Duodenal mucosa (tissue), 2 donors: ENCODE measurements around the gene ZBTB5.
"Not testable (repeated sequence)": the region's sequence is repeated elsewhere in the genome, so short reads cannot be mapped to it uniquely, and the experiment has no call there.

Experiments used
- H3K27ac ChIP-seq: one replicate; pipeline ENCODE4 v1.7.0; 2013; ENCODE audit warnings: low read depth, low read length
- H3K27me3 ChIP-seq, 2 donors: one replicate each; pipeline ENCODE4 v1.7.0; 2013; ENCODE audit warnings: low read length in 2 of 2, control low read depth in 1 of 2; ENCODE audit not compliant: insufficient read depth in 2 of 2, control insufficient read depth in 1 of 2
- H3K36me3 ChIP-seq, 2 donors: one replicate each; pipeline ENCODE4 v1.7.0; 2013; ENCODE audit warnings: low read length in 2 of 2, control low read depth in 1 of 2; ENCODE audit not compliant: insufficient read depth in 2 of 2, control insufficient read depth in 1 of 2
- H3K4me1 ChIP-seq, 2 donors: one replicate each; pipeline ENCODE4 v1.7.0; 2013; ENCODE audit warnings: low read length in 2 of 2, control low read depth in 1 of 2; ENCODE audit not compliant: insufficient read depth in 2 of 2, control insufficient read depth in 1 of 2
- H3K4me3 ChIP-seq, 2 donors: one replicate each; pipeline ENCODE4 v1.7.0; 2013; ENCODE audit warnings: low read length in 2 of 2, low read depth in 1 of 2
- H3K9ac ChIP-seq, 2 donors: one replicate each; pipeline ENCODE4 v1.7.0; 2013; ENCODE audit warnings: low read length in 2 of 2, low read depth in 1 of 2
- H3K9me3 ChIP-seq, 2 donors: one replicate each; pipeline ENCODE4 v1.7.0; 2013; ENCODE audit warnings: low read length in 2 of 2, control low read depth in 1 of 2; ENCODE audit not compliant: control insufficient read depth in 1 of 2

Gene ZBTB5

DNA sequence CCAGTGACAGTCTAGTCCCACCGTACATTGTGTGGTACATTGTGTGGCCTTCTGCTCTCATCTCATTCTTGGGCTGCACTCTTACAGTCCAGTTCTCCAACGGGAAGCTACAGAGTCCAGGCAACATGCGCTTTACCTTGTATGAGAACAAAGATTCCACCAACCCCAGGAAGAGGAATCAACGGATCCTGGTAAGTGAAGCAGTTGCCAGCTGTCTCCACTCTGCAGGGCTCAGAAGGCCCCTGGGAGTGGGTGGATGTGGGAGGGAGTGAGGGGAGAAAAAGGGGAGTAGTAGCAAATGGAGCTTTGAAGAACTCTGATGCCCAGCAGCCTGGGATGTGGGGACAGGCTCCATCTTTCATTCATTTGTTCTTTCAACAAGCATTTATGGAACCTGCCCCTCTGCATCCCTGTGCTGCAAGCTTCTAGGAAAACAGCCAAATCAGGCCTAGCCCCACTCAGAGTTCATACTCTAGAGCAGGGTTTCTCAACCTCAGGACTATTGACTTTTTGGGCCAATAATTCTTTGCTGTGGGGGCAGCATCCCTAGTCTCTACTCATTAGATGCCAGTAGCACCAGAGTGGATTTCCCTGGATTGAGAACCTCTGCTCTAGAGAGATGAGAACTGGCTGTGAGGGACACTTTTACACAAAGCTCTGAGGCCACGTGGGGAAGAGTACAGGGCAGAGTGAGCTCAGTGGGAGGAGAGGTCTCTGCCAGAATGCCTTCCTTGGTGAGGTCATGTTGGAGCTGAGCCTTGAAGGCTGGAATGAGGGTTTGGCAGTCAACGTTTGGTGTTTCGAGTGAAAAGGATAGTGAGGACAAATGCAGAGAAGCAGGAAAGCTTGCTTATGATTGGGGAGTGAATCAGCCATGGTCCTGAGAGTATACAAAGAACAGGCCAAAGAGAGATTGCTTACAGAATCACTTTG is 21.6 kb upstream of the ZBTB5 start:
- Histone ChIP-seq H3K9ac (peak overlapping the region; percentile 81 to 96), H3K36me3 (peaks cover 6 to 16% of the 10 kb centered on the region in 2 donors), H3K9me3 (no peaks in the 10 kb centered on the region), H3K4me3 (peak overlapping the region; percentile 87 to 97), H3K27me3 (no peaks in the 10 kb centered on the region), H3K4me1 (peaks cover 16 to 29% of the 10 kb centered on the region in 2 donors), H3K27ac (no peak overlapping the region)

DNA sequence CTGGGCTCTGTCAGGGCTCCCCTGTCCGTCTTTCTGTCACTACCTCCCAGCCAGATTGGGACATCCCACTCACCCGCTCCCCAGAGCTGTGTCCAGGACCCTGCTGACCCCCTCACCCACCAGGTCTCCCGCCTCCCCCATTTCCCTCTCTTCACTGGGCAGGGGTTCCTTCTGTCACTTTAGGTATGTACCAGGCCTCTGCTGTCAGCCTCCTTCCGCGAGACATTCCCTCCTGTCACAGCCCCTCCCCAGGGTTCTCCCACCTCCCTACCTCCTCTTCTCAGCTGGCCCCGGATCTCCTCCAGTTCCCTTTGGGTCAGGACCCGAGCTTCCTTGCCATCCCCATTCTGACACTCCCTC is 21.0 kb upstream of the ZBTB5 start:
- H3K27ac ChIP-seq, result no peak overlapping the region
- H3K9ac ChIP-seq, result peak overlapping the region; percentile 81 to 96
- H3K9me3 ChIP-seq, result no peaks in the 10 kb centered on the region
- peaks cover 0 to 5% of the 10 kb centered on the region in 2 donors for H3K27me3 ChIP-seq
- peak overlapping the region; percentile 87 to 97 for H3K4me3 ChIP-seq
- H3K36me3 ChIP-seq, result peaks cover 5 to 13% of the 10 kb centered on the region in 2 donors
- H3K4me1 ChIP-seq, result peaks cover 16 to 30% of the 10 kb centered on the region in 2 donors

DNA sequence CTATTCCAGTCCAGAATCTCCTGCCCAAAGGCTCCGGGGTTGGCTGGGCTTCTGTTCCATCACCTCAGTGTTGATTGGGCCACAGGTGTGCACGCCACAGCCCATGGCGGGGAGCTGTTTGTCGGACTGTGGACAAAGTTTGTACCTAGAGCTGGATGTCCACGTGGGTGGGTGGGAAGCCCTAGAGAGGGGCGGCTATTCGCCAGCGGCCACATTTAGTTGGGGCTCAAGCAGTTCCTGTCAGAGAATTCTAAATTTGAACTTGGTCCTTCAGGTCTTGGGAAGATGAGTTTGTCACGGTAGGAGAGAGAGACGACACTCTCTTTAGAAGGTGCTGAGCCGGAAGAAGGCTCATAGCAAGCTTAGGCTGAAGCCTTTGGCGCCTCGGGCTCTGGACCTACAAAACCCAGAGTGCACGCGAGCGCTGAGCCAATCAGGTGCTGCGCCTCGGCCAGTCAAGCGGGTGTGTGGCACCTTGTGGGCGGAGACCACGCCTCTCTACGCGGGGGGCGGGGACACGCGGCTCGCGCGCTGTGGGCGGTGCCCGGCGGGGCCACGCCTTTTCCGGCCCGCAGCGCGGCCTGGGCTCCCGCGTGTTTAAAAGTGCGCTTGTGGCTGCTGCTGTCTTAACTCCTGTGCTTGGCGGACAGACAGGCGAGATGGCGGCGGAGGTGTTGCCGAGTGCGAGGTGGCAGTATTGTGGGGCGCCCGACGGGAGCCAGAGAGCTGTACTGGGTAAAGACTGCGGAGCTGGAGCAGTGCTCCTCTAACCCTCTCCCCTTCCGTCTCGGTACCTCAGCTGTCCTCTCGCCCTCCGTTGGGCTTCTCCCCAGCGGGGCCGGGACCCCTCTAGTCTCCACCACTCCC is 20.4 kb upstream of the ZBTB5 start, which contains the start of gene POLR1E:
Gene POLR1E (plus strand): TSS at position 560 of the 867 bp plus-strand sequence. CDS start 100 bp downstream, at position 660.
- no peak within 1 kb of the TSS for H3K27ac ChIP-seq
- peaks cover 0 to 5% of the 10 kb centered on the region in 2 donors for H3K27me3 ChIP-seq
- H3K4me3 ChIP-seq, result peak within 1 kb of the TSS; percentile 87 to 97
- no peaks in the 10 kb centered on the region for H3K9me3 ChIP-seq
- H3K36me3 ChIP-seq, result peaks cover 5 to 12% of the 10 kb centered on the region in 2 donors
- H3K4me1 ChIP-seq, result peaks cover 16 to 30% of the 10 kb centered on the region in 2 donors
- H3K9ac ChIP-seq, result peak within 1 kb of the TSS; percentile 81 to 96

DNA sequence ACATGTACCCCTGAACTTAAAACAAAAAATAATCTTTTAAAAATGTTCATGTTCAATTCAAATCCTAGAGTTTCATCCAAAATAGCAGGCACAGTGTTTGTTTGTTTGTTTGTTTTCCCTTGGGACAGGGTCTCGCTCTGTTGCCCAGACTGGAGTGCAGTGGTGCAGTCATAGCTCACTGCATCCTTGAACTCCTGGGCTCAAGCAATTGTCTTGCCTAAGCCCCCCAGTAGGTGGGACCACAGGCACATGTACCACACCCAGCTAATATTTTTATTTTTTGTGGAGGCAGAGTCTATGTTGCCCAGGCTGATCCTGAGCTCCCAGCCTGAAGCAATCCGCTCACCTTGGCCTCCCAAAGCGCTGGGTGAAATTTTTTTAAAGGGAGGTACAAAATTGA is 15.5 kb upstream of the ZBTB5 start:
- H3K27me3 ChIP-seq, result peaks cover 0 to 5% of the 10 kb centered on the region in 2 donors
- H3K9ac ChIP-seq, result no peak overlapping the region
- no peak overlapping the region for H3K4me3 ChIP-seq
- H3K9me3 ChIP-seq, result no peaks in the 10 kb centered on the region
- peaks cover 0 to 14% of the 10 kb centered on the region in 2 donors for H3K4me1 ChIP-seq
- H3K36me3 ChIP-seq, result no peaks in the 10 kb centered on the region
- no peak overlapping the region for H3K27ac ChIP-seq

DNA sequence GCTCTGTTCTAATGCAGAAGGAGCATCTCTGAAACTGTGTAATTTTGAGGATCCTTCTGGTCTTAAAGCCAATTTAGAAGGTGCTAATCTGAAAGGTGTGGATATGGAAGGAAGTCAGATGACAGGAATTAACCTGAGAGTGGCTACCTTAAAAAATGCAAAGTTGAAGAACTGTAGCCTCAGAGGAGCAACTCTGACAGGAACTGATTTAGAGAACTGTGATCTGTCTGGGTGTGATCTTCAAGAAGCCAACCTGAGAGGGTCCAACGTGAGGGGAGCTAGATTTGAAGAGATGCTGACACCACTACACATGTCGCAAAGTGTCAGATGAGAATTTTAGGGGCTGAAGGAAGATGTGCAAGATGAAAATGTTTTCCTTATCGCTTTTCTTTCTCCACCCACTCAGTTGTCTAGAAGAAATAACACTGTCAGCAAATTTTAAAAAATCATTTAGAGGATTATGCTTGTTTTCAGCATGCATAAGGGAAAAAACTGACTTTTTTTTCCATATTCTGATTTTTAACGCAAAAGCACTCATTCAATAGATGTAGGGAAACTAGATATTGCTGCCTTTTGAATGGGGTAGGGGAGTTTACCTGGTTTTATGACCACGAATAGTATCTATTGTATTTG is 12.9 kb upstream of the ZBTB5 start:
- H3K27ac ChIP-seq, H3K27me3 ChIP-seq: not testable (repeated sequence)

DNA sequence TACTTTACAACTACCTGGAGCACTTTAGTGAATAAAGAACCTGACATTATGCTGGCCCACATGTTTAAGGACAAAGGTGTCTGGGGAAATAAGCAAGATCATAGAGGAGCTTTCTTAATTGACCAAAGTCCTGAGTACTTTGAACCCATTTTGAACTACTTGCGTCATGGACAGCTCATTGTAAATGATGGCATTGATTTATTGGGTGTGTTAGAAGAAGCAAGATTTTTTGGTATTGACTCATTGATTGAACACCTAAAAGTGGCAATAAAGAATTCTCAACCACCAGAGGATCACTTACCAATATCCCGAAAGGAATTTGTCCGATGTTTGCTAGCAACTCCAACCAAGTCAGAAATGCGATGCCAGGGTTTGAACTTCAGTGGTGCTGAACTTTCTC is 12.2 kb upstream of the ZBTB5 start:
- H3K4me3 ChIP-seq, H3K27ac ChIP-seq, H3K36me3 ChIP-seq, H3K9me3 ChIP-seq, H3K27me3 ChIP-seq, H3K9ac ChIP-seq, H3K4me1 ChIP-seq: not testable (repeated sequence)

More for the DNA sequence above, 12.9 kb upstream of the ZBTB5 start:
- H3K4me3 ChIP-seq, H3K9me3 ChIP-seq, H3K36me3 ChIP-seq, H3K4me1 ChIP-seq, H3K9ac ChIP-seq: not testable (repeated sequence)

DNA sequence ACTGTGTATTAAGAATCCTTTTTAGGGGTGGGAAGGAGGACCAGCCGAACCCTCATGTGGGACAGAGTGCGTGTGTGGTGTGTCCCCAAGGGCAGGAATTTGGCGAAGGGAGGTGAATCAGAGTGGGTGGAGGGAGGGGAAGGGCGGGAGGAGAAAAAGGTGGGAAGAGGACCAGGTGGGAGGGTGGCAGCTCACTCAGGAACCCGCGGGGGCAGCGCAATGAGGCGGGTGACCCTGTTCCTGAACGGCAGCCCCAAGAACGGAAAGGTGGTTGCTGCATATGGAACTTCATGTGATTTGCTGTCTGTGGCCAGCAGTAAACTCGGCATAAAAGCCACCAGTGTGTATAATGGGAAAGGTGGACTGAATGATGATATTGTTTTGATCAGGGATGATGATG is 11.7 kb upstream of the ZBTB5 start:
- Histone ChIP-seq H3K27ac (no peak overlapping the region), H3K9ac (no peak overlapping the region), H3K27me3 (peaks cover 0 to 5% of the 10 kb centered on the region in 2 donors), H3K36me3 (no peaks in the 10 kb centered on the region), H3K9me3 (no peaks in the 10 kb centered on the region), H3K4me3 (no peak overlapping the region), H3K4me1 (peaks cover 6% of the 10 kb centered on the region in 2 donors)

DNA sequence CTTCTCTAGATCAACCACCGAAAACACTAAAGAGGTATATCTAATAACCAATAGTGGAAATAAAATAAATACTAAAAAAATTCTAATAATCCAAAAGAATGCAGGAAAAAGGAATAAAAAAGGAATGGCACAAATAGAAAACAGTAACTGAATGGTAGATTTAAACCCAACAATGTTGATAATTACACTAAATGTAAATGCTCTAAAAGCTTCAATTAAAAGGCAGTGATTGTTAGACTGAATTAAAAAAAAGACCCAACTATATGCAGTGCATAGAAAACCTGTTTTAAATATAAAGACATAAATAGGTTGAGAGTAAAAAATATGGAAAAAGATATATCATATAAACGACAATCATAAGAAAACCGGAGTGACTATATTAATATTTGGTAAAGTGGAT is 9.2 kb upstream of the ZBTB5 start:
- Histone ChIP-seq H3K9ac (no peak overlapping the region), H3K4me1 (peaks cover 3 to 6% of the 10 kb centered on the region in 2 donors), H3K9me3 (no peaks in the 10 kb centered on the region), H3K27me3 (no peaks in the 10 kb centered on the region), H3K27ac (no peak overlapping the region), H3K36me3 (no peaks in the 10 kb centered on the region), H3K4me3 (no peak overlapping the region)

DNA sequence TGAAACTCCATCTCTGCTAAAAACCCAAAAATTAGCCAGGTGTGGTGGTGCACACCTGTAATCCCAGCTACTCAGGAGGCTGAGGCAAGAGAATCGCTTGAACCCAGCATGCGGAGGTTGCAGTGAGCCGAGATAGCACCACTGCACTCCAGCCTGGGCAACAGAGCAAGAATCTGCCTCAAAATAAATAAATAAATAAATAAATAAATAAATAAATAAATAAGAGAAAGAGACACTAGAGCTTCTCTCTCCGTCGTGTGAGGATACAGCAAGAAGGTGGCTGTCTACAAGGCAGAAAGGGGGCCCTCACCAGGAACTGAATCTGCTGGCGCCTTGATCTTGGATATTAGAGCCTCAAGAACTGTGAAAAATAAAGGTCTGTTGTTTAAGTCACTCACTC is 8.7 kb upstream of the ZBTB5 start:
- not testable (repeated sequence) for H3K9ac ChIP-seq, H3K4me1 ChIP-seq, H3K36me3 ChIP-seq, H3K9me3 ChIP-seq, H3K27ac ChIP-seq, H3K27me3 ChIP-seq, H3K4me3 ChIP-seq
